AG09309 (cell line): ENCODE measurements around the gene XKR3.
"Not testable (repeated sequence)": the region's sequence is repeated elsewhere in the genome, so short reads cannot be mapped to it uniquely, and the experiment has no call there.

Experiments used
- DNase-seq: peaks from one replicate; pipeline ENCODE4 v3.0.0-alpha.2; 2010; ENCODE audit warnings: low read depth
- H3K4me3 ChIP-seq: 2 replicates; pipeline ENCODE4 v1.5.1; 2011; ENCODE audit warnings: mild to moderate bottlenecking, low read depth, low read length, moderate library complexity; ENCODE audit not compliant: control insufficient read depth
- TF ChIP-seq, protein P1 (sequence below): IDR thresholded peaks from 2 replicates; pipeline ENCODE4 v1.5.1; 2011; ENCODE audit warnings: mild to moderate bottlenecking, low read depth, low read length, inconsistent platforms; ENCODE audit not compliant: insufficient read depth, control insufficient read depth; ENCODE audit errors: missing control alignments

XKR3 gene

DNA sequence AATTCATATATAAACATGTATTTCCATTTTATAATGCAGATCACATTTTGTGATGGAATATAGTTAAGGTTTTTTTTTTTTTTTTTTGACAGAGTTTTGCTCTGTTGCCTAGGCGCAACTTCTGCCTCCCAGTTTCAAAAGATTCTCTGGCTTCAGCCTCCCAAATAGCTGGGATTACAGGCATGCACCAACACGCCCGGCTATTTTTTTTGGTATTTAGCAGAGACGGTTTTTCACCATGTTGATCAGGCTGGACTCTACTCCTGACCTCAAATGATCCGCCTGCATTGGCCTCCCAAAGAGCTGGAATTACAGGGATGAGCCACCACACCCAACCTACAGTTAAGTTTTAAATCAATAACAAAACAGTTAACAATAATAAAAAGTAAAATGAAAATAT is 18.8 kb downstream of the XKR3 start:
- DNase-seq: no peak
- H3K4me3 ChIP-seq: no peak overlapping the region
- TF ChIP-seq, protein P1, sequence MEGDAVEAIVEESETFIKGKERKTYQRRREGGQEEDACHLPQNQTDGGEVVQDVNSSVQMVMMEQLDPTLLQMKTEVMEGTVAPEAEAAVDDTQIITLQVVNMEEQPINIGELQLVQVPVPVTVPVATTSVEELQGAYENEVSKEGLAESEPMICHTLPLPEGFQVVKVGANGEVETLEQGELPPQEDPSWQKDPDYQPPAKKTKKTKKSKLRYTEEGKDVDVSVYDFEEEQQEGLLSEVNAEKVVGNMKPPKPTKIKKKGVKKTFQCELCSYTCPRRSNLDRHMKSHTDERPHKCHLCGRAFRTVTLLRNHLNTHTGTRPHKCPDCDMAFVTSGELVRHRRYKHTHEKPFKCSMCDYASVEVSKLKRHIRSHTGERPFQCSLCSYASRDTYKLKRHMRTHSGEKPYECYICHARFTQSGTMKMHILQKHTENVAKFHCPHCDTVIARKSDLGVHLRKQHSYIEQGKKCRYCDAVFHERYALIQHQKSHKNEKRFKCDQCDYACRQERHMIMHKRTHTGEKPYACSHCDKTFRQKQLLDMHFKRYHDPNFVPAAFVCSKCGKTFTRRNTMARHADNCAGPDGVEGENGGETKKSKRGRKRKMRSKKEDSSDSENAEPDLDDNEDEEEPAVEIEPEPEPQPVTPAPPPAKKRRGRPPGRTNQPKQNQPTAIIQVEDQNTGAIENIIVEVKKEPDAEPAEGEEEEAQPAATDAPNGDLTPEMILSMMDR: no peak

DNA sequence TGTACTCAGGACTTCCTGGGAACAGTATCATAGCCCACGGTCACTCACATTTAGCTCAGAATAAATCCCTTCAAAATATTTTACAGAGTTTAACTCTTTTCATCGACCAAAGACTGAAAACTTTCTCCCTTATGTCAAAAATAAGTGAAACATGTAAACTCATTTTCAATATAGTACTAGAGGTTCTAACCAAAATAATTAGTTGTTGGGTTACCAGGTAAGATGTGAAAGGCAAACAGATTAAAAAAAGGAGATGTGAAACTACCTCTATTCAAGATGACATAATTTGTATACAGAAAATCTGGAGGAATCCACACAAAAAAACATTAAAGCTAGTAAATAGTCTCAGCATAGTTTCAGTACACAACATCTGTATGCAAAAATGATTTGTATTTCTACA is 20.3 kb downstream of the XKR3 start:
- TF ChIP-seq, protein P1: no peak
- DNase-seq: no peak
- H3K4me3 ChIP-seq: no peak overlapping the region

DNA sequence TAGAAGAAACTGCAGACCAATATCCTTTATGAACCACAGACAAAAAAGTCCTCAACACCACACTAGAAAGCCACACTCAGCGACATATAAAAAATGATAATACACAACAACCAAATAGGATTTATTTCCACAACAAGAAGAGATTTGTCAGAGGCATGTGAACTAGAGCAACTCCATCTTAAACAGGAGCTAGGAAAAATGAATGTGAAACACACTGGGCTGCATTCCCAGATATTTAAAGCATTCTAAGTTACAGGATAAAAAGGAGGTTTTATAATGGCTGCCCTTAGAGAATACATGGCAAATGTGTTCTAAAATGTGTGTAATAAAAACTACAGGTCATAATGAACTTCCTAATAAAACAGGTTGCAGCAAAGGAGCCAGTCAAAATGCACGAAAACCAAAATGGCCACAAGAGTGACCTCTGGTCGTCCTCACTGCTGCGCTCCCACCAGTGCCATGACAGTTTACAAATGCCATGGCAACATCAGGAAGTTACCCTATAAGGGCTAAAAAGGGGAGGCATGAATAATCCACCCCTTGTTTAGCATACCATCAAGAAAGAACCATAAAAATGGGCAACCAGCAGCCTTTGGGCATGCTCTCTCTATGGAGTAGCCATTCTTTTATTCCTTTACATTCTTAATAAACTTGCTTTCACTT is 21.8 kb downstream of the XKR3 start:
- DNase-seq: no peak
- H3K4me3 ChIP-seq: no peak overlapping the region
- TF ChIP-seq, protein P1: no peak

DNA sequence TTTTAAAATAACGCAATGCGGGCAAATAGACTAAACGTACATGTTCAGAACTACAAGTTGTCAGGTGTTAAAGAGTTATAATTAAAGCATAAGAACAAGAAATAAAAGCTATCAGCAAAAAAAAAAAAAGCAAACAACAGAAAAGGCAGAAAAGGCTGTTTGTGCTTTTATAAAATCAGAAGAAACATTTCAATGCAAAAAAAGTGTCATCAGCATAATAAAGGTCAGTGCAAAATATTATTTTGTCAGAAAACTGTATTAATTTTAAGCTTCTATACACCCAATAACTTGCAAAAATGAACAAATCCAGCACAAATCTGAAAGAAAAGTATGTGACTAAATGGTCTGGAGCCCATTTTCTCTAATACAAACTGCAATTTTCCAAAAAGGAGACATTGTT is 23.6 kb downstream of the XKR3 start:
- TF ChIP-seq, protein P1: no peak
- DNase-seq: no peak

DNA sequence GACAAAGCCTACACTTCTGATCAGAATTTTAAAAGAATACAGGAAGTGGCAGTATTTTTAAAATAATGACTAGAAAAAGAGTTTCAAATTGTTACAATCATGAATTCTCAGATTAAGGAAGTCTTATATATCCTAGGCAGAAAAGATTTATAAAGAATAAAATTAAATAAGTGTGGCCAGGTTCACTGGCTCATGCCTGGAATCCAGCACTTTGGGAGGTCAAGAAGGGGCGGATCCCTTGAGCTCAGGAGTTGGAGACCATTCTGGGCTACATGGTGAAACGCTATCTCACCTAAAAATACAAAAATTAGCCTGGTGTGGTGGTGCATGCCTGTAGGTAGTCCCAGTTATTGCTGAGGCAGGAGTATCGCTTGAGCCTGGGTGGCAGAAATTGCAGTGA is 24.1 kb downstream of the XKR3 start:
- DNase-seq: no peak
- no peak overlapping the region for H3K4me3 ChIP-seq
- TF ChIP-seq, protein P1: no peak

More for the DNA sequence above, 23.6 kb downstream of the XKR3 start:
- no peak overlapping the region for H3K4me3 ChIP-seq

DNA sequence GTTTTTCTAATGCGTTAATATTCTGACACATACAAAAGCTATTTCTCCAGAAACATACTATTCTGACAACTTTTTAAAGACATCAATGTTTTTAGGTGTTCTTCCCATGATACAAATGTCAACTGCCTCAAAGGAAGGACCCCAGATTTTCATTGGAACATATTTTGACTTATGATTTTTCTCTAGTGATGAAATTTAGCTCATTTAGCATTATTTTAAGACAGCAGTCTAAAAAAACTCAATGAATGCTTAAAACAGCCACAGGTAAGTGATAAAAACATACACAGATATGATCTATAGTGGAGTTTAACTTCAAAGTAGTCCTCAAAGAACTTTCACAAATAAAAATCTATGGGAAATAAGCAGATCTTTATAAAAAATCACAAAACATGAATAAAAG is 24.9 kb downstream of the XKR3 start:
- TF ChIP-seq, protein P1: no peak
- no peak overlapping the region for H3K4me3 ChIP-seq
- DNase-seq: no peak

DNA sequence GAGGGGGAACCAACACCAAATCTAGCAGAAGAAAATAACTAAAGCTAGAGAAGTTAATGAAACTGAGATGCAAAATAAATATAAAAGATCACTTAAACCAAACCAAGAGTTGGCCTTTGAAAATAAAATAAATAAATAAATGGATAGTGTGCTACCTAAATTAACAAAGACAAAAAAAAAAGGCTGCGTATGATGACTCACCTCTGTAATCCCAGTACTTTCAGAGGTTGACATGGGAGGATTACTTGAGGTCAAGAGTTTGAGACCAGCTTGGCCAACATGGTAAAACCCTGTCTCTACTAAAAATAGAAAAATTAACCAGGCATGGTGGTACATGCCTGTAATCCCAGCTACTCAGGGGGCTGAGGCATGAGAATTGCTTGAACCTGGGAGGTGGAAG is 29.7 kb downstream of the XKR3 start:
- not testable (repeated sequence) for H3K4me3 ChIP-seq

More for the DNA sequence above, 29.7 kb downstream of the XKR3 start:
- DNase-seq: not testable (repeated sequence)
